KOPT-K1 (cell line): Measurements from ENCODE around the gene C1orf174.

ENCODE experiments used
- H3K27ac ChIP-seq: fragments of 200-600 bp; sonication (generic); 2 replicates; pipeline ENCODE4 v1.5.1; 2016; ENCODE audit warnings: antibody characterized with exemption, mild to moderate bottlenecking, low read depth, low read length; ENCODE audit not compliant: poor library complexity, severe bottlenecking
- H3K36me3 ChIP-seq: fragments of 200-600 bp; sonication (generic); 2 replicates; pipeline ENCODE4 v1.5.1; 2017; ENCODE audit warnings: antibody characterized with exemption, mild to moderate bottlenecking, low read length, moderate library complexity; ENCODE audit not compliant: insufficient read depth
- H3K9me3 ChIP-seq: fragments of 200-600 bp; sonication (generic); 2 replicates; pipeline ENCODE4 v1.5.1; 2017; ENCODE audit warnings: antibody characterized with exemption, low read length, mild to moderate bottlenecking; ENCODE audit not compliant: insufficient read depth, poor library complexity, severe bottlenecking

The C1orf174 gene

DNA sequence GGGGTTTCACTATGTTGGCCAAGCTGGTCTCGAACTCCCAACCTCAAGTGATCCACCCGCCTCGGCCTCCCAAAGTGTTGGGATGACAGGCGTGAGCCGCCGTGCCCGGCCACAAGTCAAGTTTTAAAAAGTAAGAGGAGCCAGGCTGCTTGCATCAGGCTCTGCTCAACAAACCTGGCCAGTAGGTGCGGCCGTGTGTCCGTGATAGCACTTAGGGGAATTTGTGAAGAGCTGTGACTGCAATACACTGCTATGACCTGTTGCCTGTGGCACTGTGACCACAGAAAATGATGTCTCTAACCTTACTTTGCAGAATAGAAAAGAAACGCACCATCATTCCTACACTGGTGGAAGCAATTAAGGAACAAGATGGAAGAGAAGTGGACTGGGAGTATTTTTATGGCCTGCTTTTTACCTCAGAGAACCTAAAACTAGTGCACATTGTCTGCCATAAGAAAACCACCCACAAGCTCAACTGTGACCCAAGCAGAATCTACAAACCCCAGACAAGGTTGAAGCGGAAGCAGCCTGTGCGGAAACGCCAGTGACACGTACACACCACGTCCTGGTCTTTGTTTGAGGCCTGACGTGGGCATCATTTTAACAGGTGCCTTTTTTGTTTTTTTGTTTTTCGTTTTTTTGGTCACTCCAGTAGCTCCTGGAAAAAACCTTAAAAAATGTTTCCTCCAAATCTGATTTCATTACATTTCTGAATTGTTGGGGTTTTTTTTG, 16.7 kb downstream of the C1orf174 start:
- Histone ChIP-seq H3K36me3 (peaks cover 43% of the 10 kb centered on the region), H3K9me3 (peaks cover 15% of the 10 kb centered on the region), H3K27ac (peak overlapping the region; percentile 85)

DNA sequence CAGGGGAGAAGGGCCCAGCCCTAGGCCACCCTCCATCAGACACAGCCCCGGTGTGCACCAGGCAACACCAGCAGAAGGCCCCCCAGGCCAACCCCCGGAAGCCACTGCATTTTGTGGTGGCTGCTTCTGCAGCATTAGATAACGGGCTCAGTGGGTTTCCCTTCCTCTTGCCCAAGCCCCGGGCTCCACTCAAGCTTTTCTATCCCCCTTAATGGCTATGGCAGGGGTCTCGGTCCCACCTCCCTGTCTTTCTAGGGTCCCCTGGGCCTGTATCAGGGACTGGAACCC, 18.9 kb downstream of the C1orf174 start:
- H3K27ac ChIP-seq: peak overlapping the region; percentile 85

DNA sequence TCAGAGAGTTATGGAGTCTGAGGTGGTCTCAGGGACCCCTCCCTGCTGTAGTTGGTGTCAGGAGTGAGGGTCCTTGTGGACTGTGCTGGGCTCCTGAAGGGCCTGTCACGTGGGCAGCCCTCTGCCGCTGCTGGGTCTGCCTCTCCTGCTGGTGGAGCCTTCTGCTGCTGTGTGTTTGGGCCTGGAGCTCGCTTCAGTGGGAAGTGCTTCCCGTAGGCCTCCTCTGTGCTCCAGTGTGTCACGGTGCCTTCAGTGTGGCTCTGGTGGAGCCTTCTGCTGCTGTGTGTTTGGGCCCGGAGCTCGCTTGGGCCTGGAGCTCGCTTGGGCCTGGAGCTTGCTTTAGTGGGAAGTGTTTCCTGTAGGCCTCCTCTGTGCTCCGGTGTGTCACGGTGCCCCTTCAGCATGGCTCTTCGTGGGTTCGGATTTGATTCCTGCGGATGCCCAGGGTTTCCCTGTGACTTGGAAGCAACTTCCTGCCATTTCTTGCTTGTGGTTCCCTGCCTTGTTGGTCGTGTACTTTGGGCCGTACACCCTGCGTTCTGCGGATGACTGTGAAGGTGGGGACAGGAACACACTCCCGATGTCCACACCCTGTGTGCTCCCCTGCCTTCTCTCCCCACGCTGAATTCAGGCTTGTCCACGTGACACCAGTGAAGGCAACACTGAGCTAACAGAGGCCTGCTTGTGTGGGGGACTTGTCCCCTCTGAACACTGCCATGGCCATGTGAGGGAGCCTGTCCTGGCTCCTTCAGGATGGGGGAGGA, 19.5 kb downstream of the C1orf174 start:
- Histone ChIP-seq H3K36me3 (peaks cover 17% of the 10 kb centered on the region), H3K9me3 (peaks cover 15% of the 10 kb centered on the region)

More for the DNA sequence above, 18.9 kb downstream of the C1orf174 start:
- H3K36me3 ChIP-seq: peaks cover 22% of the 10 kb centered on the region
- peaks cover 15% of the 10 kb centered on the region for H3K9me3 ChIP-seq

DNA sequence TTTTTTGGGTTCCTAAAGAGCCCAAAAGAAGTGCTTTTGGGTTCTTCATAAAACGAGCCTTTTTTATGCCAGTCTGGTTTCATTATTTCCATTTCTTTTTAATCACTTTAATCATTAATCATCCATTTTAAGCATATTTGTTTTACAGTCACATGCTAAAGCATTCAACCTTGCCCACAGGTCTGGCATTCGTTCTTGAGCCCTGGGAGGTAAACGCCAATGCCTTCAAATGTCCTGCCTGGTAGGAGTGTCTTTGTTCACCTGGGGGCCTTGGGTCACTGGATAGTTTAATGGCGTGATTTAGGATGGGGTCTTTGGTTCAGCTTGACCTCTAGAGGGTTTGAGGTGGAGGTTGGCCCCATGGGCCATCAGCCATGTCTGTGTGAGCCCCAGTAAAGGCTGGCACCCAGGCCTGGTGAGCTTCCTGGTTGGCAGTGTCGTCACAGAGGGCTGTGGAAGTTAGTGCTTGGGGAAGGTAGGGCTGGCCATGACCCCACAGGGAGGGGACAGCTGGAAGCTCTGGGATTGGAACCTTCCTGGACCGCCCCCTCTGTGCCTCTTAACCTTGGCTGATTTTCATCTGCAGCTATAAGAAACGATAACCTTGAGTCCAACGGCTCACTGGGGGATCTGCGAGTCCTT, 20.2 kb downstream of the C1orf174 start:
- peaks cover 13% of the 10 kb centered on the region for H3K36me3 ChIP-seq
- H3K27ac ChIP-seq: peak overlapping the region; percentile 85
- peaks cover 15% of the 10 kb centered on the region for H3K9me3 ChIP-seq

More for the DNA sequence above, 19.5 kb downstream of the C1orf174 start:
- peak overlapping the region; percentile 85 for H3K27ac ChIP-seq

DNA sequence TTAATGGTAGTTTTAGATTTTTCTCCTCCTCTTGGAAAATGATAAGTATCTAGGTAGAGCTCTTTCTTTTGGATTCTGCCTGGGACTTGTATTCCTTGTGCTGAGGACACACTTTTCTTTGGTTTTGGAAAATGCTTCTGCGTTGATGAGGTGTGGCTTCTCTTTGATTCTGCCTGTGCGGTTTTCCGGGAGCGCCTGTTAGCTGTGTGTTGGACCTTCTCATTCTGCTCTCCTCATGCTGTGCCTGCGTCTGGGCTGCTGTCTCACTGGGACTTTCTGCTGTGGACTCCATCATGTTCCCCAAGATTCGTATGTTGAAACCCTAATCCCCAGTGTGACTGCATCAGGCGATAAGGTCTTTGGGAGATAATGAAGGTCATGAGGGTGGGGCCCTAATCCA, 21.0 kb downstream of the C1orf174 start:
- peaks cover 15% of the 10 kb centered on the region for H3K9me3 ChIP-seq
- peaks cover 13% of the 10 kb centered on the region; the same call in 1 of the 2 replicates for H3K36me3 ChIP-seq
- H3K27ac ChIP-seq: no peak overlapping the region

DNA sequence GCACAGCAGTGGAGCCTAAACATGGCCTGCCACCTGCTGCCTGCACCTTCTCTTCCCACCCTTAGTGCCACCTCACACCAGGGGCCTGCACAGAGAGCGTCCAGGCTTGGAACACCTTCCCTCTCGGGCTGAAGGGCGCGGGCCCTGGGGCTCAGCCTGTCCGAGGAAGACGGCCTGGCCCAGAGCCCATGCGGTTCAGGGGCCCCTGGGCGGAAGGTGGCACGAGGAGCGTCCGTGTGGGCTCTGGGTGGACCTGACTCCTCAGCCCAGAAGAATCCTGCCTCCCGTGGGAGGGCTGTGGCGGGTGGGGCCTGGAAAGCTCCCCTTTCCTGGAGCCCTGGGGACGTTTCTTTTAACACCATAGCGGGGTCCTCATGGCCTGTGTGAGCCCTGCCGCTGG, 23.4 kb downstream of the C1orf174 start:
- H3K36me3 ChIP-seq: peaks cover 13% of the 10 kb centered on the region; the same call in 1 of the 2 replicates
- H3K27ac ChIP-seq: no peak overlapping the region
- H3K9me3 ChIP-seq: peaks cover 15% of the 10 kb centered on the region

DNA sequence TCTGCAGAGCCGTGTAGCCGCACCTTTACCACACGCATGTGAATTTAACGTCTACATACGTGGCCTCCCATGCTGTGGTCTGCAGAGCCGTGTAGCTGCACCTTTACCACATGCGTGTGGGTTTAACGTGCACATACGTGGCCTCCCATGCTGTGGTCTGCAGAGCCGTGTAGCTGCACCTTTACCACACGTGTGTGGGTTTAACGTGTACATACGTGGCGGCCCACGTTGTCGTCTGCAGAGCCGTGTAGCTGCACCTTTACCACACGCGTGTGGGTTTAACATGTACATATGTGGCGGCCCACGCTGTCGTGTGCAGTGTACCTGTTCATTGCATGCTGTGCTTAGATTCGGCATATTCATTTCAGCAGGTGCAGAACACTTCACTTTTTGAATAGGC, 25.3 kb downstream of the C1orf174 start:
- peaks cover 8% of the 10 kb centered on the region for H3K9me3 ChIP-seq
- peaks cover 10% of the 10 kb centered on the region; the same call in 1 of the 2 replicates for H3K36me3 ChIP-seq
- no peak overlapping the region for H3K27ac ChIP-seq

DNA sequence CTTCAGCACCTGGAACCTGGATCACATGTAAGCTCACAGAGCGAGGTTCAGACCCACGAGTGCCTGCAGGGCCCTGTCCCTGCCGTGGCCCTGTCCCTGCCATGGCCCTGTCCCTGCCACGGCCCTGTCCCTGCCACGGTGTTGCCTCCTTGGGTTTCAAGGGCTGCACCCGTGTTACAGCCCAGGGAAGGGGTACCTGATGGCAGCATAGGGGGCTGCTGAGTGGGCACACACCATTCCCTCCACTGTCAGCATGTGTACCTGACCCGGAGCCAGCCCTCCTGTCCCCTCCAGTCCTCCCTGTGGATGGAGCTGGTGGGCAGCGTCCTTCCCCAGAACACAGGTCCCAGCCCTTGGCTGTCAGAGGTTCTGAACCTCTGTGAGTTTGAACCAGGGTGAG, 27.5 kb downstream of the C1orf174 start:
- Histone ChIP-seq H3K36me3 (peaks cover 4% of the 10 kb centered on the region; the same call in 1 of the 2 replicates), H3K9me3 (no peaks in the 10 kb centered on the region), H3K27ac (no peak overlapping the region)

DNA sequence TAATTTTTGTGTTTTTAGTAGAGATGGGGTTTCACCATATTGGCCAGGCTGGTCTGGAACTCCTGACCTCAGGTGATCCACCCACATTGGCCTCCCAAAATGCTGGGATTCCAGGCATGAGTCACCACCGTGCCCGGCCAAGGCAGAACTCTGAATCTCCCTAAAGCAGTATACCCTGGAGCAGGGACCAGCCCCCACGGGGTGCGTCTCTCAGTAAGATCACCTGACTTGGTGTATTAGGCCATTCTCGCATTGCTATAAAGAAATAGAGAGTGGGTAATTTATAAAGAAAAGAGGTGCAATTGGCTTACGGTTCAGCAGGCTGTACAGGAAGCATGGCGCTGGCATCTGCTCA, 28.6 kb downstream of the C1orf174 start:
- peaks cover 4% of the 10 kb centered on the region; the same call in 1 of the 2 replicates for H3K36me3 ChIP-seq
- H3K27ac ChIP-seq: no peak overlapping the region
- H3K9me3 ChIP-seq: no peaks in the 10 kb centered on the region

DNA sequence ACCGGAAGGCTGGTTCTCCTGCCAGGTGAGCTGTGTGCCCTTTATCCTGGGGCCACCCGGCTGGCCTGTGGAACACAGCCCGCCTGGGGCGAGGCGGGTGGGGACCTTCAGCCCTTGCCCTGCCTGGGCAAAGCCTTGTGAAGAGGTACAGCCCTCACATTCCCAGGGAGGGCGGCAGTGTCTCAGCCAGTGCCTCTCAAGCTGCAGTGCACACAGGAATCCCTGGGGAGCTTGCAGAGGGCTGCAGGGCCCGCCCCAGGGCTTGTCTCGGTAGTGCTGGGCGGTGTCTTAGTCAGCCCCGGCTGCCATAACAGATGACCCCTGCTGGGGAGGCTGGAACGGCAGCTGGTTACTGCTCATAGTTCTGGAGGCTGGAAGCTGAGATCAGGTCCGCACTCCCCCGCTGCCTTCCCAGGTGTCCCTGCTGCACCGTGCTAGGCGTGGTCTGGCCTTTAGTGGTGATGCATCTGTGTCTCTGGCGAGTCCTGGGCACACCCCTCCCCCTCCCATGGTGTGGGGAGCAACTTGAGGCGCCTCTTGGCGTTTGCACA, 30.2 kb downstream of the C1orf174 start:
- Histone ChIP-seq H3K36me3 (peaks cover 3% of the 10 kb centered on the region; the same call in 1 of the 2 replicates), H3K27ac (no peak overlapping the region), H3K9me3 (no peaks in the 10 kb centered on the region)

DNA sequence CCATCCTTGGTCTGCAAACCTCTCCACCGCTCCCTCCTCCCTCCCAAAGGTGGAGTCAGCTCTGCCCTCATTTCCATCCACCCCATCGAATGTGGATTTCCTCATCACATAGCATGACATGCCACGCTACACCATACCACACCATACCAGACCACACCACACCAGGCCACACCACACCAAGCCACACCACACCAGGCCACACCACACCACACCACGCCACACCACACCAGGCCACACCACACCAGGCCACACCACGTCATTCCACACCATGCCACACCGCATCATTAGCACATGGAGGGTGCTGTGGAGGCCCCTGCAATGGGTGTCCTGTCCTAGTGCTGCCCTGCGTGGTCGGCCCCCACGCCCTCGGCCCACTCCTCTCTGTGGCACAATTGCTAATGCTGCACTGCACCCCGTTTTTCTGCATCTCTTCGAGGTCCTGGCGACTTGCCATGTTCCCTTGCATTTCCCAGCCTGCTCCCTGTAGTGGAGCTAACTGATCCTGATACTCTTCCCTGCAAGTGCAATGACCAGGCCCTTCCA, 31.5 kb downstream of the C1orf174 start:
- Histone ChIP-seq H3K9me3 (no peaks in the 10 kb centered on the region), H3K27ac (no peak overlapping the region), H3K36me3 (no peaks in the 10 kb centered on the region; the same call in 1 of the 2 replicates)

DNA sequence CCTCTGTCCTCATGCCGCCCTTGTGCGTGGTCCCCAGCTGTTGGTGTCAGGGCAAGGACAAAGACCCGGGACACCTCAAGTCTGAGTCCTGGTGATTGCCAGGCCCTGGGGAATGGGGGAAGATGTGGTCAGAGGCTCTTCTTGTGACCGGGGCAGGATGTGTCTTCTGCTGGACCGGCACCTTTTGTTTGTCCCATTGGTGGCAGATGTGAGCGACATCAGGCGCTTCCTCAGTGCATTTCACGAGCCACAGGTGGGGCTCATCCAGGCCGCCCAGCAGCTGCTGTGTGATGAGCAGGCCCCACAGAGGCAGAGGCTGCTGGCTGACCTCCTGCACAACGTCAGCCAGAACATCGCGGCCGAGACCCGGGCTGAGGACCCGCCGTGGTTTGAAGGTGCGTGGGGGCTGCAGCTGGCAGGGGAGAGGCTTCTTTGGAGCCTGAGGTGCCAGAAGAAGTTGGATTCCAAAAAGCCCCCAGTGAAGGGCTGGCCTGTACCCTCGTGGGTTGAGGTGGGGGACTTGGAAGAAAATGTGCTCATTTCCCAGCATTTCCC, 34.4 kb downstream of the C1orf174 start:
- Histone ChIP-seq H3K36me3 (no peaks in the 10 kb centered on the region; the same call in 1 of the 2 replicates), H3K9me3 (no peaks in the 10 kb centered on the region), H3K27ac (no peak overlapping the region)

DNA sequence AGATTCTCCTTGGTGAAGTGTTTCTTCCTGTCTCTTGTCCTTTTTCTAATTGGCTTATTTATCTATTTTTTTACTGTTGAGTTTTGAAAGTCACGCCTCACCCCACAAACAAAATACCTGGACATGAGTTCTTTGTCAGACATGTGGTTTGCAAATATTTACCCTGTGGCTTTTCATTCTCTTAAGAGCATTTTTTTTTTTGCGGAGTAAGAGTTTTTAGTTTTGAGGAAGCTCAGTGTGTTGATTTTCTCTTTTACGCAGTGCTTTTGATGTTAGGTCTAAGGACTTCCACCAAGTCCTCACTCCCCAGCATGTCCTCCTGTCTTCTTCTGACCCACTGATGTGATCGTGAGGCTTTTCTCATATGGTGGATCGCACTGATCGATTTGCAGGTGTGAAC, 35.2 kb downstream of the C1orf174 start:
- H3K9me3 ChIP-seq: no peaks in the 10 kb centered on the region
- no peaks in the 10 kb centered on the region; the same call in 1 of the 2 replicates for H3K36me3 ChIP-seq
- no peak overlapping the region for H3K27ac ChIP-seq

DNA sequence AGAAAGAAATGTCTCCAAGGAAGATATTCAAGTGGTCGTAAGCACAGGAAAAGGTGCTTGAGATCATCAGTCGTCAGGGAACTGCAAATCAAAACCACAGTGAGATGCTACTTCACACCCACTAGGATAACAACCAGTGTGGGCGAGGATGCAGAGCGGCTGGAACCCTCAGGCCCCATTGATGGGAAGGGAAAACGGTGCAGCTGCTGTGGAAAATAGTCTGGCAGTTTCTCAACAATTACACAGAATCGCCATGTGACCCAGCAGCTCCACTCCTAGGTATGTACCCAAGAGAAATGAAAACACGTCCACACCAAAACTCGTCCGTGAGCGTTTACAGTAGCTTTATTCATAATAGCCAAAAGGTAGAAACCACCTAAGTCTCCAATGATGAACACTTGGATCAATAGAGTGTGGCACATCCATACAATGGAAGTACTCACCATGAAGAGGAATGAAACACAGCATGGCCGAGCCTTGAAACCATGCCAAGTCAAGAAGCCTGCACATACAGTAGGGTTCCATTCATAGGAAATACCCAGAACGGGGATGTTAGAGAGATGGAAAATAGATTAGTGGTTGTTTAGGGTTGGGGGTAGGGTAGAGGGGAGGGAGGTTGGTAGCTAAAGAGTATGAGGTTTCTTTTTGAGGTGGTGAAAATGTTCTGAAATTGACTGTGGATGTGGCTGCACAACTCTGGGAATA, 36.7 kb downstream of the C1orf174 start:
- Histone ChIP-seq H3K9me3 (no peaks in the 10 kb centered on the region), H3K36me3 (no peaks in the 10 kb centered on the region; the same call in 1 of the 2 replicates), H3K27ac (no peak overlapping the region)
